GM10266 (cell line): ENCODE measurements around the gene RNF141.

Experiments
- DNase-seq: peaks from one replicate; pipeline ENCODE4 v3.0.0; 2012; ENCODE audit errors: extremely low spot score
- TF ChIP-seq, protein P1 (sequence below): IDR thresholded peaks from 2 replicates; pipeline ENCODE4 v1.5.1; 2012; ENCODE audit warnings: mild to moderate bottlenecking, low read depth; ENCODE audit not compliant: control insufficient read depth, insufficient read depth; ENCODE audit errors: missing control alignments

Gene RNF141

GRCh38 chr11:10487002-10487647, 53.9 kb downstream of the RNF141 start:
- TF ChIP-seq, protein P1, sequence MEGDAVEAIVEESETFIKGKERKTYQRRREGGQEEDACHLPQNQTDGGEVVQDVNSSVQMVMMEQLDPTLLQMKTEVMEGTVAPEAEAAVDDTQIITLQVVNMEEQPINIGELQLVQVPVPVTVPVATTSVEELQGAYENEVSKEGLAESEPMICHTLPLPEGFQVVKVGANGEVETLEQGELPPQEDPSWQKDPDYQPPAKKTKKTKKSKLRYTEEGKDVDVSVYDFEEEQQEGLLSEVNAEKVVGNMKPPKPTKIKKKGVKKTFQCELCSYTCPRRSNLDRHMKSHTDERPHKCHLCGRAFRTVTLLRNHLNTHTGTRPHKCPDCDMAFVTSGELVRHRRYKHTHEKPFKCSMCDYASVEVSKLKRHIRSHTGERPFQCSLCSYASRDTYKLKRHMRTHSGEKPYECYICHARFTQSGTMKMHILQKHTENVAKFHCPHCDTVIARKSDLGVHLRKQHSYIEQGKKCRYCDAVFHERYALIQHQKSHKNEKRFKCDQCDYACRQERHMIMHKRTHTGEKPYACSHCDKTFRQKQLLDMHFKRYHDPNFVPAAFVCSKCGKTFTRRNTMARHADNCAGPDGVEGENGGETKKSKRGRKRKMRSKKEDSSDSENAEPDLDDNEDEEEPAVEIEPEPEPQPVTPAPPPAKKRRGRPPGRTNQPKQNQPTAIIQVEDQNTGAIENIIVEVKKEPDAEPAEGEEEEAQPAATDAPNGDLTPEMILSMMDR, result no peak
- no peak for DNase-seq

GRCh38 chr11:10486161-10486840, 54.7 kb downstream of the RNF141 start:
- DNase-seq, result no peak
- TF ChIP-seq, protein P1, result no peak

DNA sequence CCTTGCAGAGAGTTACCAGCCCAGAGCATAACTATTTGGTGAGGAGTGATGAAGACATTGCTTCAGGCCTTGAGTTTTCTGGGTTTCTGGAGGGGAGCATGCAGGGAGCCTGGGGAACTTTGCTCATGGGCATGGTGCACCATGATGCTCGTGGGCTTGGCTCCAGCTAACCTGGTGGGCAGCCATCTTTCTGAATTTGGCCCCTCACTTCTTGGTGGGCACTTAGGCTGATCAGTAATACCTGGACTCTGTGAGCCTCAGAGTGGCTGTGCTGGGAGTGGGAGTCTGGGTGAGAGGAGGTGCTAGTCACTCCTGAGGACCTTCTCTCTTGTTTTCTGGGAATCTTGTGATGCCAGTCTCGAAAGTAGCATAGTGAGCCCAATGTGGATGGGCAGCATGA, 55.3 kb downstream of the RNF141 start:
- TF ChIP-seq, protein P1, result no peak
- no peak for DNase-seq

GRCh38 chr11:10484461-10485180, 56.4 kb downstream of the RNF141 start:
- TF ChIP-seq, protein P1, result no peak
- no peak for DNase-seq

DNA sequence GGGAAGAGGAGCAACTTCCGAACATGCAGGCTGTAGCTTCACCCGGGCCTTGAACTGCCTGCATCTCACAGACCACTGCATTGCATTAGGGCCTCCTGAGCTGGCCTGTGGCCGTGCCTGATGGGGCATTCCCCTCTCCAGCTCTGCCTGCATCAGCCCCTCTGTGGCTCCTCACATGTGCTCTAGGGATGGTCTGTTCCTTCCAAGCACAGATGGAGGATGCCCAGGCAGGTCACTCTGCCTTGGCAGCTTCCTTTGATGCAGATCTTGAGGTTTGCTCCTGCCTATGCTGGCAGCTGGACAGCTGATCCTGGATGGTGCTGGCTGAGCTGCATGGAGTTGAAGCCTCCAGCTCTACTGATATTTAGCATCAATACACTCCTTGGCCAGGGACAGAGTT, 57.4 kb downstream of the RNF141 start:
- TF ChIP-seq, protein P1, result no peak
- DNase-seq, result no peak

GRCh38 chr11:10483174-10483573, 57.8 kb downstream of the RNF141 start:
- no peak for DNase-seq
- TF ChIP-seq, protein P1, result no peak
